Astrocyte (in vitro differentiated cells and primary cell): Measurements from ENCODE around the gene COL15A1.

Experiments used
- EZH2 ChIP-seq: IDR thresholded peaks from 2 replicates; pipeline ENCODE4 v1.6.1; 2012; ENCODE audit warnings: mild to moderate bottlenecking, low read length, inconsistent platforms; ENCODE audit not compliant: insufficient read depth
- TF ChIP-seq, protein P1 (sequence below): IDR thresholded peaks from 2 replicates; pipeline ENCODE4 v1.5.1; 2011; ENCODE audit warnings: low read depth, mild to moderate bottlenecking, inconsistent platforms, low read length, moderate library complexity; ENCODE audit not compliant: insufficient read depth

DNA sequence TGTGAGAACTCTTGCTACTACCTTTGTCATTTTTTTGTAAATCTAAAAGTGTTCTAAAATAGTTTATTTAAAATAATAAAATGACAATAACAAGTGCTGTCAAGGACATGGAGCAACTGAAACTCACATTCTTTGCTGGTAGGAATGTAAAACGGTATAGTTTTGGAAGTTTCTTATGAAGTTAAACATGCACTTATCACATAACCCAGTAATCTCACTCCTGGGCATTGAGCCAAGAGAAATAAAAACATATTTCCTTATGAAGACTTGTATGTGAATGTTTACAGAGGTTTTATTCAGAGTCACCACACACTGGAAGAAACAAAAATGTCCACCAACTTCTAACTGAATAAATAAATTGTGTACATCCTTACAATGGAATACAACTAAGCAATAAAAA lies 46.0 kb upstream of the COL15A1 start:
- TF ChIP-seq, protein P1, sequence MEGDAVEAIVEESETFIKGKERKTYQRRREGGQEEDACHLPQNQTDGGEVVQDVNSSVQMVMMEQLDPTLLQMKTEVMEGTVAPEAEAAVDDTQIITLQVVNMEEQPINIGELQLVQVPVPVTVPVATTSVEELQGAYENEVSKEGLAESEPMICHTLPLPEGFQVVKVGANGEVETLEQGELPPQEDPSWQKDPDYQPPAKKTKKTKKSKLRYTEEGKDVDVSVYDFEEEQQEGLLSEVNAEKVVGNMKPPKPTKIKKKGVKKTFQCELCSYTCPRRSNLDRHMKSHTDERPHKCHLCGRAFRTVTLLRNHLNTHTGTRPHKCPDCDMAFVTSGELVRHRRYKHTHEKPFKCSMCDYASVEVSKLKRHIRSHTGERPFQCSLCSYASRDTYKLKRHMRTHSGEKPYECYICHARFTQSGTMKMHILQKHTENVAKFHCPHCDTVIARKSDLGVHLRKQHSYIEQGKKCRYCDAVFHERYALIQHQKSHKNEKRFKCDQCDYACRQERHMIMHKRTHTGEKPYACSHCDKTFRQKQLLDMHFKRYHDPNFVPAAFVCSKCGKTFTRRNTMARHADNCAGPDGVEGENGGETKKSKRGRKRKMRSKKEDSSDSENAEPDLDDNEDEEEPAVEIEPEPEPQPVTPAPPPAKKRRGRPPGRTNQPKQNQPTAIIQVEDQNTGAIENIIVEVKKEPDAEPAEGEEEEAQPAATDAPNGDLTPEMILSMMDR = no peak
- TF ChIP-seq EZH2 = no peak
